Stimulated activated CD8-positive, alpha-beta memory T cell treated with anti-CD3 and anti-CD28 coated beads, Interleukin-7, amount 100 ng/mL, for 48 hours (primary cell): Measurements from ENCODE around the gene ZNF329.

Source experiments
- DNase-seq, 2 donors: peaks; one replicate each; pipeline ENCODE4 v3.0.0-alpha.2; 2020; ENCODE audit warnings: low read depth in 1 of 2; ENCODE audit errors: extremely low read depth in 1 of 2

Gene ZNF329

GRCh38 chr19:58123354-58123753 lies 27.2 kb downstream of the ZNF329 start:
- DNase-seq: no peak

GRCh38 chr19:58118979-58119733 lies 31.4 kb downstream of the ZNF329 start:
- no peak for DNase-seq

- no peak for DNase-seq
Measured at GRCh38 chr19:58117841-58118575, 32.6 kb downstream of the ZNF329 start.

DNA sequence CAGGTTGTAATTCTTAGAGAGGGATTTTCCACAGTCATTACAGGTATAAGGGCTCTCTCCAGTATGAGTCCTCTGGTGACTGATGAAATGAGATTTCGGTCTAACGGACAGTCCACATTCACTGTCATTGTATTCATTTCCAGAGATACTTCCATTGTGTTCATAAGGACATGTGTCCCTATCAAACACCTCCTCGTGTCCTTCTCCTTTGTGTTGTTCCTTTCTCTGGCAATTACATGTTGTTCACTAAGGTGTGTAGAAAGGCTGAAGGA lies 42.1 kb downstream of the ZNF329 start:
- DNase-seq: no peak

DNA sequence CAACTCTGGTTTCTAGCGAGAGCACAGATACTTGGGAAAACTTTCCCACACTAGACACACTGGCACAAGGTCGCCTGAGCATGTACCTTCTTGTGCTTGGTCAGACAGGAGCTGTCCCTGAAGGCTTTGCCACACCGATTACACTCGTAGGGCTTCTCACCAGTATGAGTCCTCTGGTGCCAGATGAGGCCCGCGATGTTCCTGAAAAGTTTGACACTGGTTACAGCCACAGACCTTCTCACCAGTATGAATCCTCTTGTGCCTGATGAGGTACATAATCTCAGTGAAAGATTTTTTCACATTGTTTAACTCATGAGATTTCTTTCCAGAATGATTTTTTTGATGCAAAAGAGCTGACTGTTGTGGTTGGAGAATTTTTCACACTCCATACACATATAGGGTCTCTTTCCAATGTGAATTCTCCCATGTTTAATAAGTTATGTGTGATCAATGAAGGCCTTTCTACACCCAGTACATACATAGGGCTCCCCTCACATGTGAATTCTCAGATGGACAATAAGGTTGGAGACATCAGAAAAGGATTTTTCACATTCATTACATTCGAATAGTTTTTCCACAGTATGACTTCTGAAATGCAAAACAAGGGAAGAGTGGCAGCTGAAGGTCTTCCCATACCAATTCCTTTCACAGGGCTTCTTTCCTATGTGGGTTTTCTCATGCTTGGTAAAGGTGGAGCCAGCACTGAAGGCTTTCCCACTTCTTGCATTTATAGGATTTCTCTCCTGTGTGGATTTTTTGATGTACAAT lies 42.6 kb downstream of the ZNF329 start:
- DNase-seq: no peak

DNA sequence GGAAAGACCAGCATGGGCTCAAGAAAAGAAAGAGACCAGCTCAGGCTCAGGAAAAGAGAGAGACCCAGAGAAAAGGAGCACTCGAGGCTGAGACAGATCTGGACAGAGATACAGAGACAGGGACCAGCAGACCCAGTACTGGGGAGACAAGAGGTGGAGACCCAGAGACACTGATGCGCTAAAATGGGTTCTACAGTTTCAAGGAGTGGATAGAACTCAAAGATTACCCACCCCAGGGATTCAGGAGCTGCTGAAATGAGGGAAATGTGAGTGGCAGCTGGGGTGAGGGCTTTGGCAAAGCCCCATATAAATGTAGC lies 51.9 kb downstream of the ZNF329 start:
- no peak for DNase-seq

DNA sequence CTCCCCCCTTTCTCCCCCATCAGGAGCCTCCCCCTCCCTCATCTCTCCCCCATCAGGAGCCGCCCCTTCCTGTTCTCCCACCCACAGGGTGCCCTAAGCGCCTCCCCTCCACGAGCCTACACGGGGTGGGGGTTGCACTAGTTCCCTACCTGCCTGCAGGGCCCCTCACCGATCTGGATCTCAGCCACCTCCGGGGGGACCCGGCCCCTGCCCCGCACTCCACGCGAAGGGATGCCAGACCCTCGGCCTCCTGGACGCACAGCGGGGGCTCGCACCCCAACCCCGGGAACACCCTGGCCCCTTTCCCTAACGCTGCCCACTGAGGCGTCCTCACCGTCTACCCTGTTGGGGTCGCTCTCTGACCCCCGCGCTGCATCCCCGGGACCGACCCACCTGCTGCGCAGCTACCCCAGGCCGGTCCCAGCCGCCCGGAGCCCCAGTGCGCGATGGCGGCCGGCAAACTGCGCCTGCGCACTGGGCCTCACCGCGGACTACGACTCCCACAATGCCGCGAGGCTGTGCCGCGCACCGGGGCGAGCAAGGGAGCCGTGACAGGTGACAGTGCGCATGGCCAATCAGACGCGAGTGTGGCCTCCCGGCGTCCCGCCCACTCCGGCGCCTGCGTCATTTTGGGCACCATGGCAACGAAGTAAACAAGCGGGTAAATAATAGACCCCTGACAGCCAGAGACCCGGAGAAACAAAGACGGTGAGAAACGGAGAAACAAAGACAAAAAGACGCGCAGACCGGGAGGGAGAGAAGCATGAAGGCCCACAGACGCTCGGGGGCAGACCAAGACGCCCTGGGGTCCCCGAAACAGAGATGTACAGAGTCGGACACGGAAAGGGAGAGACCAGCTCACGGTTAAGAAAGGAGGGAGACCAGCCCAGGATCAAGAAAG lies 52.6 kb downstream of the ZNF329 start, which contains the start of gene ZSCAN18:
TSS of gene ZSCAN18 (minus strand) at position 451 of the 901 bp plus-strand sequence. CDS start 7,964 bp downstream, outside the sequence.
- peak; percentile 84 to 89 for DNase-seq

- no peak for DNase-seq
Measured at GRCh38 chr19:58097349-58097748, 53.2 kb downstream of the ZNF329 start.

DNA sequence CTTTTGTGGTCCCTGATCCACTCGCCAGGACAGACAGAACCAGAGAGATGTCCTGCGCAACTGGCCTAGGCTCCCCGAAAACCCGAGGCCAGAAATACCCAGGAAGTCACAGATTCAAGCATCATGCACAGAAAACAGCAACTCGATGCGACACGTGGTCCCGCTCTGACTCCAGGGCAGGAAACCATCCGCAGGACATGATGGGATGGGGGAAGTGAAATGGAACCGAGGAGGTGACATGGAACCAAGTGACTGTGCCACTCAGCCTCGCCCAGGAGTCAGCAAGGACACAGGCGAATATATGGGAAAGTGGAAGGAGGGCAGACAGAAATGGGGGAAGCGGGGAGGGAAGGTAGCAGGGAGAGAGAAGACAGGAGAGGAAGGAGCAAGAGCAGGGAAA lies 53.7 kb downstream of the ZNF329 start:
- no peak for DNase-seq

DNA sequence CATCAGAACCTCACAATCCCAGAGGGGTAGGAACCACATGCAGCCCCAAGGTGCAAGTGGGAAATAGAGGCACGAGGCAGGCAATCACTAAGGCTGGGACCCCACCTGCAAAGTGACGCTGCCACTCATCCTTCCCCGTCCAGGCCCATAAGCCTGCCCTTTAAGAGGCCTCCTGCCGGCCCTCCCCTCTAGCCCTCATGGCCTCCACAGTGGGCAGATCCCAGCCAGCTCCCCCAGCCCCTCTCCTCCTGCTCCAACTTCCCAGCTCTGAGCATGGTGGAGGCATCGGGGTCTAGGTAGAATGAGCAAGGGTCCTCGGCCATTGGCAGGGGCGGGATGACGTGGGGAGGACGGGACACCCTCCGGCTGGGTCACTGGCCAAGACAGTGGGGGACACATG lies 55.3 kb downstream of the ZNF329 start:
- no peak for DNase-seq

- no peak for DNase-seq
Measured at GRCh38 chr19:58093071-58093470, 57.5 kb downstream of the ZNF329 start.

GRCh38 chr19:58091251-58091995 lies 59.2 kb downstream of the ZNF329 start:
- DNase-seq: no peak

GRCh38 chr19:58089846-58090245 lies 60.7 kb downstream of the ZNF329 start:
- no peak for DNase-seq

GRCh38 chr19:58088521-58089052 lies 62.0 kb downstream of the ZNF329 start:
- no peak for DNase-seq

DNA sequence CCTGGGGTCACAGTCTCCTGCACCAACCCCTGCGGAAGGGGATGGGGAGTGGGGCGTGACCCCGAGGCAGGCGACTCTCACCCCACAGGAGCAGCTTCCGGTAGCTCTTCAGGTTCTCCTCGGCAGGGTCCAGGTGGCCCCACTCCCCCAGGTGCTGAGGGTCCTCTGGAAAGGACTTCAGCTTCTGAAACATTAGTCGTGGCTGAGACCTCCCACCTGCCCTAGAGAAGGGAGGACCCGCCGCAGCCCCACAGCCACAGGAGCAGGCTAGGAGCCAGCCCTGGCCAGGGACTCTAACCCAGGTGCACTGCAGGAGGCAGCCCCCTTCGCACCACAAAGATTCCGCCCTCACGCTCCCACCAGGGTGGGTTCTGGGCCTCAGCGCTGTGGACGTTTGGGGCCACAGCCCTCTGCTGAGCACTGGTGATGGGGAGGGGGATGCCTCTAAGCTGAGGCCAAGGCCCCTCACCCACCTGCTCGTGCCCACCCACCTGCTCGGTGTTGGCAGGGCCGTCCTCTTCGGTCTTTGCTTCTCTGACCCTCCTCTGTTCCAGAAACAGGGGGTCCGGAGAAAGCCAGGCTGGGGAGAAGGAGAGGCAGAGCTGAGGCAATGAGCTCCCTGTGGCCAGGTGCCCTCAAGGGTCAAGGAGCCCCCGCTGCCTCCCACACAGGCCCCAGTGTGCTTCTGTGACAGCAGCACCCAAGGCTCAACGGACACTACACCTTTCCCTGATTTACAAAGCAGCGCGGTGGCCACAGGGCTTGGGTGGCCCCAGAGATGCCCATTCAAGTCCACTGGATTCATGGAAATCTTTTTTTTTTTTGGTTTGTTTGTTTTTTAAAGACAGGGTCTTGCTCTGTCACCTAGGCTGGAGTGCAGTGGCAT lies 63.5 kb downstream of the ZNF329 start:
- no peak for DNase-seq

DNA sequence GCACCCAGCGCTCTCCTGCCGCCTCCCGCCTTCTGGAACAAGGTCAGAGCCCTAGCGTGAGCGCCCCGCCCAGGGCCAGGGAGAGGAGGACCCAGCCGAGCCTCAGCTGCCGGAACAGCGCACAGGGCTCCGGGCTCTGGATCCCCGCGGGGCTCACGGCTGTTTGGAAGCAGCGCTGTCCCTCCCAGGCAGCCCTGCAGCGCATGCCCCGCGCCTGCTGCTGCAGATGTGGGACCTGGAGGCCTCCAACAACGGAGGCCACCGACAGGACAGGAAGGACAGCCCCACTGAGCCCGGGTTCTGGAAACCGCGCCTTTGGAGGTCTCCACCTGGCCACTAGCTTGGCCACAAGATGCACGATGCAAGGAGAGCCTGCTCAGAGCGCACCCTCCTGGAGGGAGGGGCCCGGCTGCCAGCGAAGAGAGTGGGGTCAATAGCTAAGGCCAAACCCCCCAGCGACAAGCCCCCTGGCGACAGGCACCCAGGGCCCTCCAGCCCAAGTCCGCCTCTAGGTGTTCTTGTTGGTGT lies 65.2 kb downstream of the ZNF329 start:
- no peak for DNase-seq

GRCh38 chr19:58084596-58085347 lies 65.8 kb downstream of the ZNF329 start:
- DNase-seq: no peak

- no peak for DNase-seq
Measured at GRCh38 chr19:58083021-58083420, 67.6 kb downstream of the ZNF329 start.
